Neural cell (in vitro differentiated cells): ENCODE measurements around the gene CD248. TPM values are rescaled to one million over a fixed set of nuclear protein-coding genes. Genes with fewer than 3 reads are reported as not detected.

Source experiments
- H2AFZ ChIP-seq: fragments of 200-600, 300-800 bp; sonication (generic), shearing (Covaris generic); 2 replicates; pipeline ENCODE4 v1.6.0; 2014; ENCODE audit warnings: low read depth, mild to moderate bottlenecking, antibody characterized with exemption, low read length, moderate library complexity
- H3F3A ChIP-seq: fragments of 200-600 bp; shearing (Covaris generic); 2 replicates; pipeline ENCODE4 v1.6.1; 2016; ENCODE audit warnings: mild to moderate bottlenecking, moderate library complexity, mixed read lengths, antibody characterized with exemption, low read length; ENCODE audit not compliant: insufficient read depth, poor library complexity, severe bottlenecking
- H3K27ac ChIP-seq: fragments of 200-600, 300-800 bp; sonication (generic), shearing (Covaris generic); 2 replicates; pipeline ENCODE4 v1.5.1; 2014; ENCODE audit warnings: mild to moderate bottlenecking, low read length, moderate library complexity
- H3K27me3 ChIP-seq: fragments of 300-800, 200-600 bp; sonication (generic), shearing (Covaris generic); 2 replicates; pipeline ENCODE4 v1.6.0; 2014; ENCODE audit warnings: mild to moderate bottlenecking, low read depth, low read length, moderate library complexity; ENCODE audit not compliant: insufficient read depth
- H3K36me3 ChIP-seq: fragments of 300-800, 200-600 bp; sonication (generic), shearing (Covaris generic); 2 replicates; pipeline ENCODE4 v1.5.1; 2014; ENCODE audit warnings: mild to moderate bottlenecking, antibody characterized with exemption, low read length, moderate library complexity; ENCODE audit not compliant: insufficient read depth
- H3K4me2 ChIP-seq: fragments of 300-800, 200-600 bp; sonication (generic), shearing (Covaris generic); 2 replicates; pipeline ENCODE4 v1.6.0; 2014; ENCODE audit warnings: mild to moderate bottlenecking, low read length
- H3K4me3 ChIP-seq: fragments of 300-800, 200-600 bp; sonication (generic), shearing (Covaris generic); 2 replicates; pipeline ENCODE4 v1.5.1; 2014; ENCODE audit warnings: mild to moderate bottlenecking, low read length, moderate library complexity
- H3K79me2 ChIP-seq: fragments of 200-600 bp; shearing (Covaris generic); replicated peaks from 2 replicates; pipeline ENCODE4 v1.6.0; 2014; ENCODE audit warnings: mild to moderate bottlenecking, low read length, moderate library complexity; ENCODE audit not compliant: insufficient read depth
- H3K9ac ChIP-seq: fragments of 300-800, 200-600 bp; sonication (generic), shearing (Covaris generic); 2 replicates; pipeline ENCODE4 v1.6.1; 2016; ENCODE audit warnings: mild to moderate bottlenecking, low read length, mixed read lengths
- H3K9me2 ChIP-seq: fragments of 200-600 bp; shearing (Covaris generic); 2 replicates; pipeline ENCODE4 v1.6.1; 2016; ENCODE audit warnings: mild to moderate bottlenecking, low read length, mixed read lengths; ENCODE audit not compliant: insufficient read depth
- H3K9me3 ChIP-seq: fragments of 200-600, 300-800 bp; sonication (generic), shearing (Covaris generic); 2 replicates; pipeline ENCODE4 v1.6.1; 2016; ENCODE audit warnings: mild to moderate bottlenecking, mixed run types, low read length, moderate library complexity, mixed read lengths
- H4K20me1 ChIP-seq: fragments of 200-600 bp; shearing (Covaris generic); 2 replicates; pipeline ENCODE4 v1.6.1; 2016; ENCODE audit warnings: mild to moderate bottlenecking, mixed run types; ENCODE audit not compliant: insufficient read depth
- CTCF ChIP-seq: fragments of 450-650 bp; IDR thresholded peaks from 2 replicates; pipeline ENCODE4 v1.5.1; 2014; ENCODE audit warnings: antibody characterized with exemption, mild to moderate bottlenecking, moderate library complexity; ENCODE audit not compliant: poor library complexity, severe bottlenecking
- EP300 ChIP-seq: fragments of 450-650 bp; conservative IDR thresholded peaks from 2 replicates; pipeline ENCODE4 v1.6.1; 2014; ENCODE audit warnings: antibody characterized with exemption, mild to moderate bottlenecking, moderate library complexity; ENCODE audit not compliant: poor library complexity, severe bottlenecking
- EZH2 ChIP-seq: fragments of 200-600, 300-800 bp; shearing (Covaris generic), sonication (generic); IDR thresholded peaks from 2 replicates; pipeline ENCODE4 v1.6.1; 2014; ENCODE audit warnings: antibody characterized with exemption, low read length, borderline replicate concordance, mild to moderate bottlenecking; ENCODE audit not compliant: insufficient read depth, poor library complexity, severe bottlenecking
- MXI1 ChIP-seq: fragments of 450-650 bp; conservative IDR thresholded peaks from 2 replicates; pipeline ENCODE4 v1.6.1; 2014; ENCODE audit warnings: antibody characterized with exemption, mild to moderate bottlenecking; ENCODE audit not compliant: poor library complexity, severe bottlenecking
- POLR2AphosphoS5 ChIP-seq: IDR thresholded peaks from 2 replicates; pipeline ENCODE4 v1.6.1; 2012
- RAD21 ChIP-seq: fragments of 450-650 bp; conservative IDR thresholded peaks from 2 replicates; pipeline ENCODE4 v1.6.1; 2014; ENCODE audit warnings: antibody characterized with exemption, mild to moderate bottlenecking, moderate library complexity
- SMC3 ChIP-seq: fragments of 450-650 bp; conservative IDR thresholded peaks from 2 replicates; pipeline ENCODE4 v1.6.1; 2014; ENCODE audit warnings: antibody characterized with exemption, mild to moderate bottlenecking, moderate library complexity; ENCODE audit not compliant: poor library complexity
- TAF1 ChIP-seq: IDR thresholded peaks from 2 replicates; pipeline ENCODE4 v1.6.1; 2012; ENCODE audit warnings: low read depth
- polyA plus RNA-seq: library from polyadenylated mRNA; depleted of rRNA; stranded (reverse); fragments of >200 nt; gene quantifications from 2 replicates; pipeline ENCODE4 v1.2.3, GENCODE V29; 2014
- TF ChIP-seq, protein P1 (sequence below): IDR thresholded peaks from 2 replicates; pipeline ENCODE4 v1.6.1; 2012; ENCODE audit warnings: borderline replicate concordance

The CD248 gene
- polyA plus RNA-seq, 1 donor from 2014 or later, result not detected

- Histone ChIP-seq H3K4me3 (peak overlapping the region; percentile 86), H3K9ac (peak overlapping the region; percentile 84)
These were observed 27.1 kb downstream of the CD248 start for GRCh38 chr11:66289548-66290329.

DNA sequence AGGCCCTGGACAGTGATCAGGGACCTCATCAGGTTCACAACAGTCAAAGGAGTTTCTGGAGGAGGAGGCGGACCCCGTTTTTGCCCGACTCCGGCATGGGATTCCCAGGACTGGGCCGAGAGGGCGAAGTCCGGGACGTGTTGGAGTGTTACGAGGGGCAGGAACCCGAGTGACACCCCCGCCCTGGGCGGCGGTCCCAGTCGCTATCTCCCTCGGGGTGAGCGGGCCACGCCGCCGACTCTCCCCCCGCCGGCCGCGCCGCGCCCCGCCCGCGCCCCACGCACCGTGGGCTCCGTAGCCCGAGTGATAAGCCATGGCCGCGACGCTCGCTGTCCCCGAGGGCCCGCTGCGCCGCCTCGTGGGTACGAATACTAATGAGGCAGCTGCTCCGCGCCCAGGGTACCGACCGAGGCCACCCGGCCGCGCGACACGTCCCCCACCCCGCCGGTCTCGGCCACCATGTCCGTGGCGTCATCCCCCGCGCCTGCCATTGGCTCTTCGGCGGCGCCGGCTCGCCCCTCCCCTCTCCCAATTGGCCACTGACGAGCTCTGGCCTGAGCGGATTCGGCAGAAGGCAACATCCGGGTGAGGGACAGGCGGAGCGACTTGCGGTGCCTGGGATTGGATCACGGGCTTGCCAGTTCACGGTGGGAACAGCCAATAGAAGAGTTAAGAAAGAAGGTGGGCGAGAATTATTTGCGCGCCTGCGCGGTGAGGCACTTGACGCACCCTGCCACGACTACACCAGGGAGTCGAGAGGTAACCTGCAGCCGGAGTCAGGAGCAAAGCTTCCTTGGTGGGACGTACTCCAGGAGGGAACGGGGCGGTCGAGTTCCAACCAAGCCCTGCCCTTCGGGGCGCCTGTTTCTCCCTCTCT is 27.9 kb downstream of the CD248 start, which contains the start of gene YIF1A:
Gene YIF1A, minus strand, starts transcription at position 473 of the 877 bp plus-strand sequence. Its CDS starts 158 bp downstream, at position 315.
- TF ChIP-seq, protein P1, sequence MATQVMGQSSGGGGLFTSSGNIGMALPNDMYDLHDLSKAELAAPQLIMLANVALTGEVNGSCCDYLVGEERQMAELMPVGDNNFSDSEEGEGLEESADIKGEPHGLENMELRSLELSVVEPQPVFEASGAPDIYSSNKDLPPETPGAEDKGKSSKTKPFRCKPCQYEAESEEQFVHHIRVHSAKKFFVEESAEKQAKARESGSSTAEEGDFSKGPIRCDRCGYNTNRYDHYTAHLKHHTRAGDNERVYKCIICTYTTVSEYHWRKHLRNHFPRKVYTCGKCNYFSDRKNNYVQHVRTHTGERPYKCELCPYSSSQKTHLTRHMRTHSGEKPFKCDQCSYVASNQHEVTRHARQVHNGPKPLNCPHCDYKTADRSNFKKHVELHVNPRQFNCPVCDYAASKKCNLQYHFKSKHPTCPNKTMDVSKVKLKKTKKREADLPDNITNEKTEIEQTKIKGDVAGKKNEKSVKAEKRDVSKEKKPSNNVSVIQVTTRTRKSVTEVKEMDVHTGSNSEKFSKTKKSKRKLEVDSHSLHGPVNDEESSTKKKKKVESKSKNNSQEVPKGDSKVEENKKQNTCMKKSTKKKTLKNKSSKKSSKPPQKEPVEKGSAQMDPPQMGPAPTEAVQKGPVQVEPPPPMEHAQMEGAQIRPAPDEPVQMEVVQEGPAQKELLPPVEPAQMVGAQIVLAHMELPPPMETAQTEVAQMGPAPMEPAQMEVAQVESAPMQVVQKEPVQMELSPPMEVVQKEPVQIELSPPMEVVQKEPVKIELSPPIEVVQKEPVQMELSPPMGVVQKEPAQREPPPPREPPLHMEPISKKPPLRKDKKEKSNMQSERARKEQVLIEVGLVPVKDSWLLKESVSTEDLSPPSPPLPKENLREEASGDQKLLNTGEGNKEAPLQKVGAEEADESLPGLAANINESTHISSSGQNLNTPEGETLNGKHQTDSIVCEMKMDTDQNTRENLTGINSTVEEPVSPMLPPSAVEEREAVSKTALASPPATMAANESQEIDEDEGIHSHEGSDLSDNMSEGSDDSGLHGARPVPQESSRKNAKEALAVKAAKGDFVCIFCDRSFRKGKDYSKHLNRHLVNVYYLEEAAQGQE, result peak; percentile 14
- TF ChIP-seq MXI1 (peak; percentile 87), SMC3 (peak; percentile 49), RAD21 (peak; percentile 24), CTCF (peak; percentile 64), EZH2 (no peak), TAF1 (no peak), EP300 (peak; percentile 53), POLR2AphosphoS5 (peak; percentile 86)

More at GRCh38 chr11:66289548-66290329, 27.1 kb downstream of the CD248 start:
- TF ChIP-seq SMC3, result no peak
- TF ChIP-seq MXI1, result no peak
- no peak for TF ChIP-seq TAF1
- TF ChIP-seq RAD21, result peak; percentile 9
- TF ChIP-seq, protein P1, result peak; percentile 87
- H3K27me3 ChIP-seq, result peaks cover 32% of the 10 kb centered on the region
- no peaks in the 10 kb centered on the region for H3K36me3 ChIP-seq
- H4K20me1 ChIP-seq, result no peaks in the 10 kb centered on the region
- no peaks in the 10 kb centered on the region for H3K9me3 ChIP-seq
- peak overlapping the region; percentile 68 for H3K4me2 ChIP-seq
- H2AFZ ChIP-seq, result no peak overlapping the region
- H3K9me2 ChIP-seq, result no peaks in the 10 kb centered on the region
- H3K27ac ChIP-seq, result peak overlapping the region; percentile 73
- H3K79me2 ChIP-seq, result peaks cover 17% of the 10 kb centered on the region
- H3F3A ChIP-seq, result no peaks in the 10 kb centered on the region

More for the DNA sequence above, 27.9 kb downstream of the CD248 start, which contains the start of gene YIF1A:
- Histone ChIP-seq H3K4me2 (peak within 1 kb of the TSS; percentile 68), H3K9me2 (no peaks in the 10 kb centered on the region), H3K27me3 (peaks cover 32% of the 10 kb centered on the region), H3K9ac (peak within 1 kb of the TSS; percentile 92), H3K36me3 (no peaks in the 10 kb centered on the region), H3K9me3 (no peaks in the 10 kb centered on the region), H4K20me1 (no peaks in the 10 kb centered on the region), H3K79me2 (peaks cover 17% of the 10 kb centered on the region), H3F3A (no peaks in the 10 kb centered on the region), H3K4me3 (peak within 1 kb of the TSS; percentile 86), H2AFZ (no peak within 1 kb of the TSS), H3K27ac (peak within 1 kb of the TSS; percentile 88)
